Putamen (tissue), 1 donor: Measurements from ENCODE around the gene LGALS12.
"Not testable (repeated sequence)": the region's sequence is repeated elsewhere in the genome, so short reads cannot be mapped to it uniquely, and the experiment has no call there.

ENCODE experiments used
- DNase-seq: peaks from one replicate; pipeline ENCODE4 v3.0.0-alpha.2; 2016; ENCODE audit warnings: low spot score

LGALS12 gene

GRCh38 chr11:63504933-63505586 lies 824 bp upstream of the LGALS12 start:
- DNase-seq: no peak

GRCh38 chr11:63506876-63507275 lies 992 bp downstream of the LGALS12 start:
- no peak for DNase-seq

- no peak for DNase-seq
Observed at GRCh38 chr11:63507511-63507910, 1.6 kb downstream of the LGALS12 start.

GRCh38 chr11:63508009-63508408 lies 2.1 kb downstream of the LGALS12 start:
- DNase-seq: peak; percentile 85

- no peak for DNase-seq
Observed at GRCh38 chr11:63508745-63509144, 2.9 kb downstream of the LGALS12 start.

- DNase-seq: peak; percentile 94
Observed at GRCh38 chr11:63510360-63511047, 4.6 kb downstream of the LGALS12 start.

- no peak for DNase-seq
Observed at GRCh38 chr11:63511048-63511748, 5.3 kb downstream of the LGALS12 start.

GRCh38 chr11:63512816-63513215 lies 6.9 kb downstream of the LGALS12 start:
- DNase-seq: no peak

GRCh38 chr11:63516109-63516508 lies 10.2 kb downstream of the LGALS12 start:
- no peak for DNase-seq

GRCh38 chr11:63517156-63517555 lies 11.3 kb downstream of the LGALS12 start:
- DNase-seq: no peak

- DNase-seq: no peak
Observed at GRCh38 chr11:63518548-63518947, 12.7 kb downstream of the LGALS12 start.

- no peak for DNase-seq
Observed at GRCh38 chr11:63520606-63521170, 14.8 kb downstream of the LGALS12 start.

GRCh38 chr11:63521896-63522295 lies 16.0 kb downstream of the LGALS12 start:
- DNase-seq: no peak

- no peak for DNase-seq
Observed at GRCh38 chr11:63523151-63523550, 17.3 kb downstream of the LGALS12 start.

- no peak for DNase-seq
Observed at GRCh38 chr11:63527667-63528066, 21.8 kb downstream of the LGALS12 start.

GRCh38 chr11:63528156-63528555 lies 22.3 kb downstream of the LGALS12 start:
- not testable (repeated sequence) for DNase-seq

GRCh38 chr11:63528729-63529278 lies 22.9 kb downstream of the LGALS12 start:
- not testable (repeated sequence) for DNase-seq

- not testable (repeated sequence) for DNase-seq
Observed at GRCh38 chr11:63529373-63529772, 23.5 kb downstream of the LGALS12 start.

- DNase-seq: peak; percentile 78
Observed at GRCh38 chr11:63530021-63530420, 24.1 kb downstream of the LGALS12 start.

GRCh38 chr11:63531074-63531792 lies 25.3 kb downstream of the LGALS12 start:
- DNase-seq: not testable (repeated sequence)

GRCh38 chr11:63532117-63532516 lies 26.2 kb downstream of the LGALS12 start:
- DNase-seq: no peak
